GM21447 (cell line): ENCODE data around the gene PLEKHA5.
"Not testable (repeated sequence)": the region's sequence is repeated elsewhere in the genome, so short reads cannot be mapped to it uniquely, and the experiment has no call there.

ENCODE experiments used
- ATAC-seq: cut with Tn5 transposase; IDR thresholded peaks from one replicate; pipeline ENCODE4 v1.9.1; 2021; ENCODE audit not compliant: unreplicated experiment

The PLEKHA5 gene

GRCh38 chr12:19273482-19274330 is 144.2 kb downstream of the PLEKHA5 start:
- no peak for ATAC-seq

- ATAC-seq: no peak
Observed at GRCh38 chr12:19276767-19277166, 147.2 kb downstream of the PLEKHA5 start.

- no peak for ATAC-seq
Observed at GRCh38 chr12:19277711-19278110, 148.2 kb downstream of the PLEKHA5 start.

GRCh38 chr12:19278407-19278806 is 148.9 kb downstream of the PLEKHA5 start:
- no peak for ATAC-seq

GRCh38 chr12:19282133-19282699 is 152.7 kb downstream of the PLEKHA5 start:
- no peak for ATAC-seq

- ATAC-seq: no peak
Observed at GRCh38 chr12:19284658-19285057, 155.1 kb downstream of the PLEKHA5 start.

- ATAC-seq: no peak
Observed at GRCh38 chr12:19285793-19286448, 156.4 kb downstream of the PLEKHA5 start.

GRCh38 chr12:19287302-19287701 is 157.8 kb downstream of the PLEKHA5 start:
- no peak for ATAC-seq

- ATAC-seq: no peak
Observed at GRCh38 chr12:19288161-19288560, 158.6 kb downstream of the PLEKHA5 start.

- no peak for ATAC-seq
Observed at GRCh38 chr12:19288603-19289244, 159.2 kb downstream of the PLEKHA5 start.

GRCh38 chr12:19298836-19299605 is 169.5 kb downstream of the PLEKHA5 start:
- no peak for ATAC-seq

- ATAC-seq: no peak
Observed at GRCh38 chr12:19299765-19300164, 170.2 kb downstream of the PLEKHA5 start.

- ATAC-seq: no peak
Observed at GRCh38 chr12:19301223-19301622, 171.7 kb downstream of the PLEKHA5 start.

GRCh38 chr12:19301688-19302087 is 172.2 kb downstream of the PLEKHA5 start:
- no peak for ATAC-seq

GRCh38 chr12:19302100-19302640 is 172.6 kb downstream of the PLEKHA5 start:
- no peak for ATAC-seq

GRCh38 chr12:19303496-19303895 is 174.0 kb downstream of the PLEKHA5 start:
- ATAC-seq: no peak

- no peak for ATAC-seq
Observed at GRCh38 chr12:19304149-19304750, 174.7 kb downstream of the PLEKHA5 start.

GRCh38 chr12:19305621-19306020 is 176.1 kb downstream of the PLEKHA5 start:
- not testable (repeated sequence) for ATAC-seq

GRCh38 chr12:19306366-19306765 is 176.8 kb downstream of the PLEKHA5 start:
- no peak for ATAC-seq

- no peak for ATAC-seq
Observed at GRCh38 chr12:19307451-19307850, 177.9 kb downstream of the PLEKHA5 start.
